Uterus (tissue), 2 donors: ENCODE data around the gene MCTP2.

Source experiments
- CTCF ChIP-seq, 4 experiments: fragments of 200-600 bp in 2 of 4; fragments of 450-650 bp in 2 of 4; sonication (generic) in 2 of 4; IDR thresholded peaks; one replicate each; pipeline ENCODE4 v1.5.1; 2016 to 2019; ENCODE audit warnings: antibody characterized with exemption in 4 of 4, mild to moderate bottlenecking in 2 of 4, moderate library complexity in 1 of 4
- POLR2A ChIP-seq, 2 donors: fragments of 450-650 bp; IDR thresholded peaks; one replicate each; pipeline ENCODE4 v1.6.1; 2016; ENCODE audit warnings: antibody characterized with exemption in 2 of 2, mild to moderate bottlenecking in 1 of 2, moderate library complexity in 1 of 2

GRCh38 chr15:94442480-94442879, 211.1 kb downstream of the MCTP2 start:
- TF ChIP-seq POLR2A (IDR thresholded peaks at IDR 0.05), result no peak
- TF ChIP-seq CTCF (IDR thresholded peaks at IDR 0.05), result no peak
